ENCODE results near the gene SARM1.
A peak's percentile ranks its signal among the peaks of the same experiment; 100 is the strongest.

The SARM1 gene

GRCh38 chr17:28368915-28369683 lies 2.4 kb upstream of the SARM1 start:
- DNase-seq (ENCODE audit: low spot score): no peak

GRCh38 chr17:28369684-28370034 lies 1.8 kb upstream of the SARM1 start:
- DNase-seq (ENCODE audit: low spot score): no peak

GRCh38 chr17:28370035-28370743 lies 1.3 kb upstream of the SARM1 start, which contains the start of gene VTN:
Gene VTN (minus strand): TSS chr17:28370307. CDS start chr17:28370203, 104 bp downstream.
- DNase-seq (ENCODE audit: low spot score): no peak

GRCh38 chr17:28370744-28371103 lies 770 bp upstream of the SARM1 start:
- no peak for DNase-seq (ENCODE audit: low spot score)

GRCh38 chr17:28372203-28372944 lies 880 bp downstream of the SARM1 start:
- DNase-seq (ENCODE audit: low spot score): peak; percentile 31

- no peak for DNase-seq (ENCODE audit: low spot score)
Observed at GRCh38 chr17:28372945-28373274, 1.4 kb downstream of the SARM1 start.

GRCh38 chr17:28379814-28380801 lies 8.6 kb downstream of the SARM1 start:
- no peak for DNase-seq (ENCODE audit: low spot score)

GRCh38 chr17:28381141-28381825 lies 9.8 kb downstream of the SARM1 start:
- DNase-seq (ENCODE audit: low spot score): no peak

DNA sequence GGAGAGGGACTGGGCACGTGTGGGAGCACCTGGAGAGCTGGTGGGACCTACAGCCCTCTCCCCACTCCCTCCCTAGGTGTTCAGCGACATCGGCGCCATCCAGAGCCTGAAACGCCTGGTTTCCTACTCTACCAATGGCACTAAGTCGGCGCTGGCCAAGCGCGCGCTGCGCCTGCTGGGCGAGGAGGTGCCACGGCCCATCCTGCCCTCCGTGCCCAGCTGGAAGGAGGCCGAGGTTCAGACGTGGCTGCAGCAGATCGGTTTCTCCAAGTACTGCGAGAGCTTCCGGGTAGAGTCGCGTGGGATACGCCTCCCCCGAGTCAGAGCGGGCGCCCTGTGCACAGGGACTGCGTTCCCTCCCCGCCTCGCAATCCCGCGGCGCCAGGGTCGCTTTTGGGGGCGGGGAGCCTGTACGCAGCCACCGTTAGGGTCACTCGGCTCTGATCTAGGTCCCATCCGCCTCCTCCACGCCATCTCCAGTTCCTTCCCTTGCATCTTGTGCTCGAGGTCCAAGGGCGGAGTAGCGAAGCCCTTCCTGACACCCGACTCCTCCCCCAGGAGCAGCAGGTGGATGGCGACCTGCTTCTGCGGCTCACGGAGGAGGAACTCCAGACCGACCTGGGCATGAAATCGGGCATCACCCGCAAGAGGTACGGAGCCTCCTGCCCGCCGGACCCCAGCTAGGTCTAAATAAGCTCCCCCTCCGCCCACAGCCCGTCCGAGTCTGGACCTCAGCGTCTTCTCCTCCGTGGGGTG lies 13.0 kb downstream of the SARM1 start:
- DNase-seq (ENCODE audit: low spot score): no peak

DNA sequence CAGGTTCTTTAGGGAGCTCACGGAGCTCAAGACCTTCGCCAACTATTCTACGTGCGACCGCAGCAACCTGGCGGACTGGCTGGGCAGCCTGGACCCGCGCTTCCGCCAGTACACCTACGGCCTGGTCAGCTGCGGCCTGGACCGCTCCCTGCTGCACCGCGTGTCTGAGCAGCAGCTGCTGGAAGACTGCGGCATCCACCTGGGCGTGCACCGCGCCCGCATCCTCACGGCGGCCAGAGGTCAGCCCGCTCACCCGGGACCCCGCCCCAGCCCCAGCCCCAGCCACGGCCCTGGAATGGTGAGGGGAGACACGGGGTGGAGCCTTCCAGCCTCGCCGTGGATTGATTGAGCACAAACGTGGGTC lies 13.5 kb downstream of the SARM1 start:
- DNase-seq (ENCODE audit: low spot score): no peak

GRCh38 chr17:28385406-28385805 lies 13.9 kb downstream of the SARM1 start:
- DNase-seq (ENCODE audit: low spot score): no peak

DNA sequence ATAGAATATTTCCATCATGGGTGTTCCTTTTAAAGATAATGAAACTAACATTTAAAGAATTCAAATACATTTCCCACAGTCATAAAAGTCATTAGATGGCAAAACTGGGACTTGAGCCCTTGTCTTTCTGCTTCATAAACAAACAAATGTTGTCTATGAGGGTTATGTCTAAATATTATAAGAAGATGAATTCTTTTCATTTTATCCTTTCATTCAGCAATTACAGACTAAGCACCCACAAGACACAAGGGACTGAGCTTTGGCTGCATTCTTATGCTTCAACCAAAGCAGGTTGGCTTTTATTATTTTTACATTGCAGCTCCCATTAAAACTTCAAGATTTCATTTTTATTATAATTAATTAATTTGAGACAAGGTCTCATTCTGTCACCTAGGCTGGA lies 14.9 kb downstream of the SARM1 start:
- DNase-seq (ENCODE audit: low spot score): no peak

DNA sequence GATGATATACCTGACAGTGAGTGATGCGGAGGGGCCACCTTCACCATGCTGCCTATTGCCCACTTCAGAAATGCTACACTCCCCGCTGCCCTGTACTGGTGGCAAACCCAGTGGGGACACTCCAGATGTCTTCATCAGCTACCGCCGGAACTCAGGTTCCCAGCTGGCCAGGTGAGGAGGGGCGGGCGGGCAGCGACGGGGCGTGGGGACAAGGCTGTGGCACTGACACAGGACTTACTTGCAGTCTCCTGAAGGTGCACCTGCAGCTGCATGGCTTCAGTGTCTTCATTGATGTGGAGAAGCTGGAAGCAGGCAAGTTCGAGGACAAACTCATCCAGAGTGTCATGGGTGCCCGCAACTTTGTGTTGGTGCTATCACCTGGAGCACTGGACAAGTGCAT lies 16.6 kb downstream of the SARM1 start:
- no peak for DNase-seq (ENCODE audit: low spot score)

GRCh38 chr17:28390141-28390540 lies 18.6 kb downstream of the SARM1 start:
- DNase-seq (ENCODE audit: low spot score): no peak

DNA sequence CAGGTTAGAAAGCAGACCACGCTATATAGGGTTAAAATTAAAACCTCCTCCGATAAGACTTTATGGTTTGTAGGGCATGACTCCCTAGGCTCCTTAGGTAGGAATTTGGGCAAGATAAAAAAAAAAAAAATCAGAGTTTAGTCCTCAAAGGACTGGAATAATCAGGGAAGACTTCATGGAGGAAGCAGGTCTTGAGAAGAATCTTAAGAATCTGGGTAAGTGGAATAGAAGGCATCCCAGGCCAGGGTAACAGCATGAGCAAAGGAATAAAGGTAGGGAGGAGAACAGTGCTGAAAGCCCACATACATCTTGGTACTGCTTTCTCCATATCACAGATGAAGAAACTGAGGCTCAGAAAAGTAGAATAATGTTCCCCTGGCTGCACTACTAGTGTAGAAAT lies 19.1 kb downstream of the SARM1 start:
- no peak for DNase-seq (ENCODE audit: low spot score)

DNA sequence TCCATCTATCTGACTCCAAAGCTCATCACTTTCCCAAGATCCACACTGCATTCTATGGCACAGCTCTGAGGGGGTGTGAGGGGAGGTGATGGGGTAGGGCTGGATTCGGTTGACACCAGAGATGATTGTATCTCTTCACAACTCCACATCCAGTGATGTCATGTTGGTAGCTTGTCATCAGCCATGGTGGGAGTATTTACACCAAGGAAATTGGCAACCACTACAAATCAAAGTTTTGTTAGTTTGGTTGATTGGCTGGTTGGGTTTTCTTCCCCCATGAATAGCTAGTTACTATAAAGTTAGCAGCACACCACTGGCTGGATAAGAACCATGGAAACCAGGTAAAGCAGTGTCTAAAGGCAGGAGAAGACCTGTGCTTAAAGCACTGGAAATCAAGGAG lies 19.5 kb downstream of the SARM1 start:
- no peak for DNase-seq (ENCODE audit: low spot score)

- DNase-seq (ENCODE audit: low spot score): no peak
Observed at GRCh38 chr17:28391401-28391800, 19.9 kb downstream of the SARM1 start.

GRCh38 chr17:28392491-28392890 lies 21.0 kb downstream of the SARM1 start:
- no peak for DNase-seq (ENCODE audit: low spot score)

GRCh38 chr17:28394337-28395116 lies 23.0 kb downstream of the SARM1 start:
- DNase-seq (ENCODE audit: low spot score): peak; percentile 46

GRCh38 chr17:28395426-28395825 lies 23.9 kb downstream of the SARM1 start:
- DNase-seq (ENCODE audit: low spot score): no peak
